GM18951 (cell line): ENCODE data around the gene ANOS1.
"Not testable (repeated sequence)": the region's sequence is repeated elsewhere in the genome, so short reads cannot be mapped to it uniquely, and the experiment has no call there.

Experiments
- POLR2A ChIP-seq: IDR thresholded peaks from 4 replicates; pipeline ENCODE4 v1.6.1; 2011; ENCODE audit warnings: mild to moderate bottlenecking; ENCODE audit not compliant: insufficient read length, insufficient read depth; ENCODE audit errors: extremely low read depth
- in situ Hi-C: fragments of 300-500 bp; cut with MboI; formaldehyde crosslinking; loops from one replicate; pipeline ENCODE4 v1.12.0; 2022; ENCODE audit warnings: low sequenced_read_pairs, mixed read lengths, inconsistent platforms; ENCODE audit not compliant: unreplicated experiment

Gene ANOS1

GRCh38 chrX:8520178-8520577 lies 211.8 kb downstream of the ANOS1 start:
- in situ Hi-C loops: no loop called here
- no peak for TF ChIP-seq POLR2A

- in situ Hi-C loops: no loop called here
Measured at GRCh38 chrX:8504451-8504850, 227.5 kb downstream of the ANOS1 start.

GRCh38 chrX:8502101-8502500 lies 229.8 kb downstream of the ANOS1 start:
- in situ Hi-C loops: not testable (repeated sequence)

More at GRCh38 chrX:8504451-8504850, 227.5 kb downstream of the ANOS1 start:
- no peak for TF ChIP-seq POLR2A

GRCh38 chrX:8500203-8500602 lies 231.7 kb downstream of the ANOS1 start:
- TF ChIP-seq POLR2A: no peak

GRCh38 chrX:8495036-8495435 lies 236.9 kb downstream of the ANOS1 start:
- in situ Hi-C loops: not testable (repeated sequence)

More at GRCh38 chrX:8500203-8500602, 231.7 kb downstream of the ANOS1 start:
- in situ Hi-C loops: no loop called here

- no peak for TF ChIP-seq POLR2A
Measured at GRCh38 chrX:8484360-8484949, 247.5 kb downstream of the ANOS1 start.

More at GRCh38 chrX:8484360-8484949, 247.5 kb downstream of the ANOS1 start:
- in situ Hi-C loops: no loop called here
